ENCODE results near the gene UEVLD. TPM values are rescaled to one million over a fixed set of nuclear protein-coding genes. Genes with fewer than 3 reads are reported as not detected.

Gene UEVLD
- total RNA-seq, 1 experiment from 2014 or later: 13.7 TPM

DNA sequence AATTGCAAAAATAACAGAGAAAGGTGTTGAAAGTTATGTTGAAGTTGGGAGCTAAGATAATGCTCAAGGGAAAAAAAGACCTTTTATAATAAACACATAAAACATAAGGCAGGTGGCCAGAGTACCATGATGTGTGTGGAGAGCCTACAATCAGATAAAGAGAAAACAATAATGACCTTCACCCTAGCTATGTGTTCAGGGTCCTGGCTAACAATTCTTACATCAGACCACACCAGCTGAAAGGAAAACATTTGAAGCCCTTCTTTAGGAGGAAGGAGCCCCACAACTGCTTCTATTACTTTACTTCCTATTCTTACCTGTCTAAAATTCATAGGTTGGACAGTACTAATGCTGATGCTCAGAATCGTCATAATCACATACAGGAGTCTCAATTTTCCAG is 64.3 kb downstream of the UEVLD start:
- Histone ChIP-seq H3K4me3 (replicated peaks in 1 of 2; ENCODE audit: low read depth in 1 of 2, low read length in 2 of 2) (no peak overlapping the region), H2AFZ (ENCODE audit: low read depth, low read length, poor library complexity, severe bottlenecking) (no peak overlapping the region), H3K4me1 (ENCODE audit: control insufficient read depth in 1 of 2, insufficient read depth in 2 of 2, low read length in 2 of 2) (peaks cover 6 to 23% of the 10 kb centered on the region in 2 experiments; a peak in 3 of 4 replicates), H3K9ac (ENCODE audit: low read length) (no peak overlapping the region), H3K4me2 (ENCODE audit: low read length) (no peak overlapping the region), H4K20me1 (ENCODE audit: insufficient read depth) (no peaks in the 10 kb centered on the region), H3K27ac (ENCODE audit: low read depth, low read length) (no peak overlapping the region), H3K27me3 (ENCODE audit: insufficient read depth, low read length) (no peaks in the 10 kb centered on the region), H3K36me3 (ENCODE audit: control insufficient read depth in 1 of 2, insufficient read depth in 2 of 2, low read length in 2 of 2) (no peaks in the 10 kb centered on the region), H3K9me3 (ENCODE audit: control insufficient read depth in 1 of 2, insufficient read depth in 1 of 2, low read depth in 1 of 2, low read length in 2 of 2) (no peaks in the 10 kb centered on the region), H3K9me2 (ENCODE audit: insufficient read depth) (no peaks in the 10 kb centered on the region), H3K79me2 (ENCODE audit: insufficient read depth, low read length) (peaks cover 84% of the 10 kb centered on the region)
- ATAC-seq: no peak
- ChIA-PET CTCF (no interaction called here), POLR2A (no interaction called here), RAD21 (ENCODE audit: low non-redundant PET in 1 of 2, low total read pairs in 2 of 2, uncharacterized antibody in 2 of 2, unreplicated experiment in 2 of 2) (no interaction called here)
- TF ChIP-seq EZH2phosphoT487 (IDR thresholded peaks at IDR 0.05; ENCODE audit: borderline replicate concordance) (no peak), YY1 (IDR thresholded peaks at IDR 0.05; ENCODE audit: extremely low read depth, insufficient replicate concordance, low read depth, low read length) (no peak), JUND (IDR thresholded peaks at IDR 0.05) (no peak), POLR2AphosphoS5 (IDR thresholded peaks at IDR 0.05; ENCODE audit: low read depth, low read length) (no peak), POLR2A (IDR thresholded peaks at IDR 0.05; ENCODE audit: borderline replicate concordance, extremely low read depth, insufficient read depth, insufficient read length) (no peak), SP1 (IDR thresholded peaks at IDR 0.05; ENCODE audit: low read depth) (no peak), ELF1 (IDR thresholded peaks at IDR 0.05; ENCODE audit: borderline replicate concordance, low read depth) (no peak), ZNF274 (IDR thresholded peaks at IDR 0.05; ENCODE audit: low read depth, low read length) (no peak), EGR1 (IDR thresholded peaks at IDR 0.05; ENCODE audit: low read depth) (no peak), EZH2 (IDR thresholded peaks at IDR 0.05) (no peak), REST (IDR thresholded peaks at IDR 0.05; ENCODE audit: low read depth) (no peak), ZFX (IDR thresholded peaks at IDR 0.05) (no peak), CBX3 (IDR thresholded peaks at IDR 0.05; ENCODE audit: low read depth) (no peak)
- TF ChIP-seq, protein P1, sequence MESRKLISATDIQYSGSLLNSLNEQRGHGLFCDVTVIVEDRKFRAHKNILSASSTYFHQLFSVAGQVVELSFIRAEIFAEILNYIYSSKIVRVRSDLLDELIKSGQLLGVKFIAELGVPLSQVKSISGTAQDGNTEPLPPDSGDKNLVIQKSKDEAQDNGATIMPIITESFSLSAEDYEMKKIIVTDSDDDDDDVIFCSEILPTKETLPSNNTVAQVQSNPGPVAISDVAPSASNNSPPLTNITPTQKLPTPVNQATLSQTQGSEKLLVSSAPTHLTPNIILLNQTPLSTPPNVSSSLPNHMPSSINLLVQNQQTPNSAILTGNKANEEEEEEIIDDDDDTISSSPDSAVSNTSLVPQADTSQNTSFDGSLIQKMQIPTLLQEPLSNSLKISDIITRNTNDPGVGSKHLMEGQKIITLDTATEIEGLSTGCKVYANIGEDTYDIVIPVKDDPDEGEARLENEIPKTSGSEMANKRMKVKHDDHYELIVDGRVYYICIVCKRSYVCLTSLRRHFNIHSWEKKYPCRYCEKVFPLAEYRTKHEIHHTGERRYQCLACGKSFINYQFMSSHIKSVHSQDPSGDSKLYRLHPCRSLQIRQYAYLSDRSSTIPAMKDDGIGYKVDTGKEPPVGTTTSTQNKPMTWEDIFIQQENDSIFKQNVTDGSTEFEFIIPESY (IDR thresholded peaks at IDR 0.05; ENCODE audit: extremely low read depth, insufficient replicate concordance, low read length): no peak
- TF ChIP-seq, protein P2, sequence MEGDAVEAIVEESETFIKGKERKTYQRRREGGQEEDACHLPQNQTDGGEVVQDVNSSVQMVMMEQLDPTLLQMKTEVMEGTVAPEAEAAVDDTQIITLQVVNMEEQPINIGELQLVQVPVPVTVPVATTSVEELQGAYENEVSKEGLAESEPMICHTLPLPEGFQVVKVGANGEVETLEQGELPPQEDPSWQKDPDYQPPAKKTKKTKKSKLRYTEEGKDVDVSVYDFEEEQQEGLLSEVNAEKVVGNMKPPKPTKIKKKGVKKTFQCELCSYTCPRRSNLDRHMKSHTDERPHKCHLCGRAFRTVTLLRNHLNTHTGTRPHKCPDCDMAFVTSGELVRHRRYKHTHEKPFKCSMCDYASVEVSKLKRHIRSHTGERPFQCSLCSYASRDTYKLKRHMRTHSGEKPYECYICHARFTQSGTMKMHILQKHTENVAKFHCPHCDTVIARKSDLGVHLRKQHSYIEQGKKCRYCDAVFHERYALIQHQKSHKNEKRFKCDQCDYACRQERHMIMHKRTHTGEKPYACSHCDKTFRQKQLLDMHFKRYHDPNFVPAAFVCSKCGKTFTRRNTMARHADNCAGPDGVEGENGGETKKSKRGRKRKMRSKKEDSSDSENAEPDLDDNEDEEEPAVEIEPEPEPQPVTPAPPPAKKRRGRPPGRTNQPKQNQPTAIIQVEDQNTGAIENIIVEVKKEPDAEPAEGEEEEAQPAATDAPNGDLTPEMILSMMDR (IDR thresholded peaks at IDR 0.05 in 2 of 3, conservative IDR thresholded peaks at IDR 0.05 in 1 of 3; ENCODE audit: borderline replicate concordance in 1 of 3, insufficient read depth in 1 of 3, low read depth in 2 of 3, low read length in 2 of 3): no peak
- TF ChIP-seq, protein P3, sequence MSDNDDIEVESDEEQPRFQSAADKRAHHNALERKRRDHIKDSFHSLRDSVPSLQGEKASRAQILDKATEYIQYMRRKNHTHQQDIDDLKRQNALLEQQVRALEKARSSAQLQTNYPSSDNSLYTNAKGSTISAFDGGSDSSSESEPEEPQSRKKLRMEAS (IDR thresholded peaks at IDR 0.05): no peak
- TSS peak; percentile 19 for BruUV-seq (replicated peaks)
- intact Hi-C loops (cut with micrococcal nuclease): loop anchor here (10.0 kb wide), 1 partner anchor 199 kb away; the partner anchor contains the start of genes GTF2H1 and HPS5
- no peak for DNase-seq (ENCODE audit: low read depth, low spot score)

Data from HCT116 (cell line).